Right atrium auricular region (tissue), 2 donors: ENCODE measurements around the gene CDK5RAP2. TPM values are rescaled to one million over a fixed set of nuclear protein-coding genes. Genes with fewer than 3 reads are reported as not detected.

ENCODE experiments used
- DNase-seq: peaks from one replicate; pipeline ENCODE4 v3.0.0-alpha.2; 2019; ENCODE audit warnings: low spot score
- H3K27ac ChIP-seq, 2 donors: fragments of 200-600 bp; sonication (generic); 1 replicate in 1 of 2; 2 replicates in 1 of 2; pipeline ENCODE4 v1.5.1; 2016 to 2019
- H3K27me3 ChIP-seq, 2 donors: fragments of 200-600 bp; sonication (generic); one replicate each; pipeline versions ENCODE4 v1.5.1 to v1.6.0; 2017 to 2019
- H3K36me3 ChIP-seq: fragments of 200-600 bp; sonication (generic); one replicate; pipeline ENCODE4 v1.5.1; 2016
- H3K4me1 ChIP-seq, 2 donors: fragments of 200-600 bp; sonication (generic); one replicate each; pipeline versions ENCODE4 v1.5.1 to v1.6.0; 2017 to 2019
- H3K4me3 ChIP-seq, 2 donors: fragments of 200-600 bp; sonication (generic); 1 replicate in 1 of 2; 2 replicates in 1 of 2; pipeline ENCODE4 v1.5.1; 2017 to 2019; ENCODE audit warnings: mild to moderate bottlenecking in 1 of 2, moderate library complexity in 1 of 2
- H3K9me3 ChIP-seq, 2 donors: fragments of 200-600 bp; sonication (generic); one replicate each; pipeline ENCODE4 v1.5.1; 2019
- CTCF ChIP-seq, 2 donors: fragments of 200-600 bp; sonication (generic); IDR thresholded peaks; one replicate each; pipeline ENCODE4 v1.5.1; 2019; ENCODE audit warnings: antibody characterized with exemption in 2 of 2
- total RNA-seq, 2 donors: library from RNA; depleted of rRNA; stranded (reverse); fragments of >200 nt; gene quantifications; one replicate each; pipeline ENCODE4 v1.1.0, GENCODE V29; 2016

The CDK5RAP2 gene
- total RNA-seq, 2 donors from 2014 or later, result 36.7 to 40.4 TPM

- DNase-seq, result no peak
- H3K4me1 ChIP-seq, result no peaks in the 10 kb centered on the region
- no peak overlapping the region for H3K27ac ChIP-seq
- H3K4me3 ChIP-seq, result no peak overlapping the region
- peaks cover 26% of the 10 kb centered on the region for H3K36me3 ChIP-seq
- H3K9me3 ChIP-seq, result no peaks in the 10 kb centered on the region
- no peaks in the 10 kb centered on the region for H3K27me3 ChIP-seq
- TF ChIP-seq CTCF (IDR thresholded peaks at IDR 0.05), result no peak
Observed at GRCh38 chr9:120490888-120491595, 88.9 kb downstream of the CDK5RAP2 start.

GRCh38 chr9:120486835-120487234 is 93.1 kb downstream of the CDK5RAP2 start:
- TF ChIP-seq CTCF (IDR thresholded peaks at IDR 0.05), result no peak
- Histone ChIP-seq H3K27me3 (no peaks in the 10 kb centered on the region), H3K4me3 (no peak overlapping the region), H3K9me3 (no peaks in the 10 kb centered on the region), H3K27ac (no peak overlapping the region), H3K36me3 (peaks cover 26% of the 10 kb centered on the region), H3K4me1 (peaks cover 0 to 16% of the 10 kb centered on the region in 2 donors)
- DNase-seq, result no peak

GRCh38 chr9:120486347-120486746 is 93.6 kb downstream of the CDK5RAP2 start:
- Histone ChIP-seq H3K4me1 (peaks cover 0 to 21% of the 10 kb centered on the region in 2 donors), H3K27ac (no peak overlapping the region), H3K9me3 (no peaks in the 10 kb centered on the region), H3K27me3 (no peaks in the 10 kb centered on the region), H3K4me3 (no peak overlapping the region), H3K36me3 (peaks cover 26% of the 10 kb centered on the region)
- DNase-seq, result no peak
- no peak for TF ChIP-seq CTCF (IDR thresholded peaks at IDR 0.05)

GRCh38 chr9:120485788-120486187 is 94.2 kb downstream of the CDK5RAP2 start:
- Histone ChIP-seq H3K27me3 (no peaks in the 10 kb centered on the region), H3K27ac (no peak overlapping the region), H3K36me3 (peaks cover 24% of the 10 kb centered on the region), H3K4me3 (no peak overlapping the region), H3K9me3 (no peaks in the 10 kb centered on the region), H3K4me1 (peaks cover 0 to 26% of the 10 kb centered on the region in 2 donors)
- no peak for DNase-seq
- TF ChIP-seq CTCF (IDR thresholded peaks at IDR 0.05), result no peak

- Histone ChIP-seq H3K9me3 (no peaks in the 10 kb centered on the region), H3K27me3 (no peaks in the 10 kb centered on the region), H3K4me1 (peaks cover 0 to 32% of the 10 kb centered on the region in 2 donors), H3K4me3 (no peak overlapping the region), H3K27ac (no peak overlapping the region), H3K36me3 (peaks cover 14% of the 10 kb centered on the region)
- DNase-seq, result no peak
- no peak for TF ChIP-seq CTCF (IDR thresholded peaks at IDR 0.05)
Observed at GRCh38 chr9:120484162-120484561, 95.8 kb downstream of the CDK5RAP2 start.
